ENCODE data around the gene ZFPM1.

Gene ZFPM1

DNA sequence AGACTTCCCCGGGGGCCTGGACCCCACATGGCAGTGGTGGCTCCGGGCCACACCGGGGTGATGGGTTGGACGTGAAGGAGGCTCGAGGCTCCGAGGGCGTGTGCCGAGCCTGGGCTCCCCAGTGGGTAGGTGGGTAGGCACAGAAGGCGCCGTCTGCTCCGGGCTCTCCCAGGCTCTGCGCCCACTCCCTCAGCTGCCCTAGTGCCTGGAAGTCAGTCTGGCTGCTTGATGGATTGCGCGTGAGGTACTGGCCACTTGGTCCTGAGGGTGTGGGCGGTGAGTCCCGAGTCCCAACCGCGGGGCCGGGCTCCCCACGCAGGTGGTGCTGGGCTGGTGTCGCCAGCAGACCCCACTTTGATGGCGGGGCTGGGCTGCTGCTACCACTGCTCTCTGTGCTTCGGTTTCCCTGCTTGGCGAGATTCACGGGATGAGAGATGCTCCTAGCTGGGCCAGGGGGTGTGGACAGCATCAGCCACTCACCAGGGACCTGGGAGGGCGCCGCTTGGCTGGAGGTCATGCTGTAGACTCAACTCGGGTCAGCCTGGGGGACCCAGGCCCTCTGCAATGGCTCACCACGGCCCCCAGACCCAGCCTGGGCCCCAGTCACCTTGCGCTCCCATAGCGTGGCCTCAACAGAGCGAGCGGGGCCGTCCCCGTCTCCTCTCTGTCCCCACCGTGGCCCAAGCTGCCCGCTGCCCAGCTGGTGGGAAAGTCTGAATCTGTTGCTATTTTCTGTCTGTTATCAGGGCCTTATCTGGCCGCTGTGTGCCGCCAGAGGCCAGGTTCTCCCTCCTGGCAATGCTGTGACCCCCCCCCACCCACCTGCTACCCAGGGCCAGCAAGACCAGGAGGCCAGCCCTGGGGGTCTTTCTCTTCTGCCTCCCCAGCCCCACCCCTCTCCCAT lies 26.1 kb downstream of the ZFPM1 start:
- Histone ChIP-seq H3K9ac (no peak overlapping the region), H3K27ac (no peak overlapping the region), H3K79me2 (ENCODE audit: insufficient read depth, low read depth) (no peaks in the 10 kb centered on the region), H3K4me1 (ENCODE audit: low read depth, poor library complexity, severe bottlenecking) (no peaks in the 10 kb centered on the region), H3K36me3 (ENCODE audit: insufficient read depth) (no peaks in the 10 kb centered on the region), H3K4me2 (no peak overlapping the region), H2AFZ (ENCODE audit: low read depth) (no peak overlapping the region), H3K27me3 (ENCODE audit: insufficient read depth, low read depth) (peaks cover 84% of the 10 kb centered on the region), H3K4me3 (IDR thresholded peaks at IDR 0.05; ENCODE audit: insufficient read depth, low read depth, low read length) (no peak overlapping the region), H4K20me1 (ENCODE audit: insufficient read depth) (no peaks in the 10 kb centered on the region)
- TF ChIP-seq, protein P1, sequence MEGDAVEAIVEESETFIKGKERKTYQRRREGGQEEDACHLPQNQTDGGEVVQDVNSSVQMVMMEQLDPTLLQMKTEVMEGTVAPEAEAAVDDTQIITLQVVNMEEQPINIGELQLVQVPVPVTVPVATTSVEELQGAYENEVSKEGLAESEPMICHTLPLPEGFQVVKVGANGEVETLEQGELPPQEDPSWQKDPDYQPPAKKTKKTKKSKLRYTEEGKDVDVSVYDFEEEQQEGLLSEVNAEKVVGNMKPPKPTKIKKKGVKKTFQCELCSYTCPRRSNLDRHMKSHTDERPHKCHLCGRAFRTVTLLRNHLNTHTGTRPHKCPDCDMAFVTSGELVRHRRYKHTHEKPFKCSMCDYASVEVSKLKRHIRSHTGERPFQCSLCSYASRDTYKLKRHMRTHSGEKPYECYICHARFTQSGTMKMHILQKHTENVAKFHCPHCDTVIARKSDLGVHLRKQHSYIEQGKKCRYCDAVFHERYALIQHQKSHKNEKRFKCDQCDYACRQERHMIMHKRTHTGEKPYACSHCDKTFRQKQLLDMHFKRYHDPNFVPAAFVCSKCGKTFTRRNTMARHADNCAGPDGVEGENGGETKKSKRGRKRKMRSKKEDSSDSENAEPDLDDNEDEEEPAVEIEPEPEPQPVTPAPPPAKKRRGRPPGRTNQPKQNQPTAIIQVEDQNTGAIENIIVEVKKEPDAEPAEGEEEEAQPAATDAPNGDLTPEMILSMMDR (conservative IDR thresholded peaks at IDR 0.05; ENCODE audit: low read depth, low read length), result no peak

GRCh38 chr16:88479793-88480760 lies 27.0 kb downstream of the ZFPM1 start:
- Histone ChIP-seq H3K4me3 (IDR thresholded peaks at IDR 0.05; ENCODE audit: insufficient read depth, low read depth, low read length) (no peak overlapping the region), H3K27ac (no peak overlapping the region), H3K27me3 (ENCODE audit: insufficient read depth, low read depth) (peaks cover 83% of the 10 kb centered on the region), H3K79me2 (ENCODE audit: insufficient read depth, low read depth) (no peaks in the 10 kb centered on the region), H3K36me3 (ENCODE audit: insufficient read depth) (no peaks in the 10 kb centered on the region), H3K4me2 (no peak overlapping the region), H3K9ac (no peak overlapping the region), H3K4me1 (ENCODE audit: low read depth, poor library complexity, severe bottlenecking) (no peaks in the 10 kb centered on the region), H2AFZ (ENCODE audit: low read depth) (no peak overlapping the region), H4K20me1 (ENCODE audit: insufficient read depth) (no peaks in the 10 kb centered on the region)
- TF ChIP-seq, protein P1 (conservative IDR thresholded peaks at IDR 0.05; ENCODE audit: low read depth, low read length), result no peak

GRCh38 chr16:88480829-88481228 lies 27.7 kb downstream of the ZFPM1 start:
- TF ChIP-seq, protein P1 (conservative IDR thresholded peaks at IDR 0.05; ENCODE audit: low read depth, low read length), result no peak
- Histone ChIP-seq H4K20me1 (ENCODE audit: insufficient read depth) (no peaks in the 10 kb centered on the region), H3K4me2 (no peak overlapping the region), H3K36me3 (ENCODE audit: insufficient read depth) (no peaks in the 10 kb centered on the region), H2AFZ (ENCODE audit: low read depth) (no peak overlapping the region), H3K4me3 (IDR thresholded peaks at IDR 0.05; ENCODE audit: insufficient read depth, low read depth, low read length) (no peak overlapping the region), H3K4me1 (ENCODE audit: low read depth, poor library complexity, severe bottlenecking) (no peaks in the 10 kb centered on the region), H3K79me2 (ENCODE audit: insufficient read depth, low read depth) (no peaks in the 10 kb centered on the region), H3K9ac (no peak overlapping the region), H3K27me3 (ENCODE audit: insufficient read depth, low read depth) (peaks cover 83% of the 10 kb centered on the region), H3K27ac (no peak overlapping the region)

- TF ChIP-seq, protein P1 (conservative IDR thresholded peaks at IDR 0.05; ENCODE audit: low read depth, low read length), result no peak
- no peaks in the 10 kb centered on the region for H3K36me3 ChIP-seq (ENCODE audit: insufficient read depth)
- no peak overlapping the region for H2AFZ ChIP-seq (ENCODE audit: low read depth)
- no peak overlapping the region for H3K9ac ChIP-seq
- H3K27ac ChIP-seq, result no peak overlapping the region
- no peaks in the 10 kb centered on the region for H3K4me1 ChIP-seq (ENCODE audit: low read depth, poor library complexity, severe bottlenecking)
- H3K4me3 ChIP-seq (IDR thresholded peaks at IDR 0.05; ENCODE audit: insufficient read depth, low read depth, low read length), result no peak overlapping the region
- no peak overlapping the region for H3K4me2 ChIP-seq
- H3K27me3 ChIP-seq (ENCODE audit: insufficient read depth, low read depth), result peaks cover 75% of the 10 kb centered on the region
- H3K79me2 ChIP-seq (ENCODE audit: insufficient read depth, low read depth), result no peaks in the 10 kb centered on the region
- no peaks in the 10 kb centered on the region for H4K20me1 ChIP-seq (ENCODE audit: insufficient read depth)
These were observed 28.8 kb downstream of the ZFPM1 start for GRCh38 chr16:88481851-88482250.
